Measurements from ENCODE around the gene CKAP5.
A peak's percentile ranks its signal among the peaks of the same experiment; 100 is the strongest.

DNA sequence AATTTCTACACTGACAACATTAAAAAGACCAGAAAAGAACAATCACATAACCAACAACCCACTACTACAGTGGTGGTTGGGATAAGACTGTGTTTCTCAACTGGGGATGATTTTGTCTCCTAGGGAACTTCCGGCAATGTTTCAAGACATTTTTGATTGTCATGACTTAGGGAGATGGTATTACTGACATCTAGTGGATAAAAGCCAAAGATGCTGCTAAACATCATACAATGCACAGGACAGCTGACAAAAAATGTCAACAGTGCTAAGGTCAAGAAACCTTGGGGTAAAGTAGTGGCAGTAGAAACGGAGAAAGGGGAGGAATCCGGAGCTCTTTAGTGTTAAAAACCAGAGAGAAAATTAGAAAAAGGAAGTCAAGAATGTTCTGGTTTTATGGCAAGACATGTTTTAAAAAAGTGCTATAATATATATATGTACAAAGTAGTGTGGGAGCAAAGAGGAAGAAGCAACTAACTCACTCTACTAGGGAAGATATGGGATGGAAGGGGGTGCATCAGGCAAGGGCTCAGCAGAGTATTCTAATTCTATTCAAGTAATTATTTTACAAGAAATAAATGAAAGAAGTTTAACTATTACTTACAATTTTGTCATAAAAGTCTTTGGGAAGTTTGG lies 37.2 kb downstream of the CKAP5 start:
- TF ChIP-seq, protein P1, sequence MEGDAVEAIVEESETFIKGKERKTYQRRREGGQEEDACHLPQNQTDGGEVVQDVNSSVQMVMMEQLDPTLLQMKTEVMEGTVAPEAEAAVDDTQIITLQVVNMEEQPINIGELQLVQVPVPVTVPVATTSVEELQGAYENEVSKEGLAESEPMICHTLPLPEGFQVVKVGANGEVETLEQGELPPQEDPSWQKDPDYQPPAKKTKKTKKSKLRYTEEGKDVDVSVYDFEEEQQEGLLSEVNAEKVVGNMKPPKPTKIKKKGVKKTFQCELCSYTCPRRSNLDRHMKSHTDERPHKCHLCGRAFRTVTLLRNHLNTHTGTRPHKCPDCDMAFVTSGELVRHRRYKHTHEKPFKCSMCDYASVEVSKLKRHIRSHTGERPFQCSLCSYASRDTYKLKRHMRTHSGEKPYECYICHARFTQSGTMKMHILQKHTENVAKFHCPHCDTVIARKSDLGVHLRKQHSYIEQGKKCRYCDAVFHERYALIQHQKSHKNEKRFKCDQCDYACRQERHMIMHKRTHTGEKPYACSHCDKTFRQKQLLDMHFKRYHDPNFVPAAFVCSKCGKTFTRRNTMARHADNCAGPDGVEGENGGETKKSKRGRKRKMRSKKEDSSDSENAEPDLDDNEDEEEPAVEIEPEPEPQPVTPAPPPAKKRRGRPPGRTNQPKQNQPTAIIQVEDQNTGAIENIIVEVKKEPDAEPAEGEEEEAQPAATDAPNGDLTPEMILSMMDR (conservative IDR thresholded peaks at IDR 0.05 in 1 of 2, IDR thresholded peaks at IDR 0.05 in 1 of 2; ENCODE audit: low read depth in 1 of 2, low read length in 2 of 2) = peak in 1 of 2 donors; percentile 20
- no peak for TF ChIP-seq EZH2 (IDR thresholded peaks at IDR 0.05; ENCODE audit: low read length, missing control alignments)

Data from fibroblast of lung (primary cell).